Stomach (tissue), 9 donors: Measurements from ENCODE around the gene MAPK8IP3. TPM values are rescaled to one million over a fixed set of nuclear protein-coding genes. Genes with fewer than 3 reads are reported as not detected.

ENCODE experiments used
- DNase-seq, 2 donors: peaks; one replicate each; pipeline versions ENCODE4 v3.0.0 to v3.0.0-alpha.2; 2013 to 2019
- H3K27ac ChIP-seq, 5 donors: fragments of 200-600 bp in 4 of 5; sonication (generic) in 4 of 5; one replicate each; pipeline ENCODE4 v1.5.1; 2013 to 2019; ENCODE audit warnings: mild to moderate bottlenecking in 1 of 5, moderate library complexity in 1 of 5
- H3K27me3 ChIP-seq, 3 donors: fragments of 200-600 bp; sonication (generic); one replicate each; pipeline ENCODE4 v1.5.1; 2017 to 2019; ENCODE audit warnings: mixed run types in 1 of 3
- H3K36me3 ChIP-seq, 4 donors: fragments of 200-600 bp; sonication (generic); 1 replicate in 3 of 4; 2 replicates in 1 of 4; pipeline ENCODE4 v1.5.1; 2016 to 2019
- H3K4me1 ChIP-seq, 4 donors: fragments of 200-600 bp; sonication (generic); one replicate each; pipeline ENCODE4 v1.5.1; 2016 to 2019
- H3K4me3 ChIP-seq, 4 donors: fragments of 200-600 bp; sonication (generic) in 3 of 4; one replicate each; pipeline ENCODE4 v1.5.1; 2016 to 2019; ENCODE audit warnings: mild to moderate bottlenecking in 1 of 4
- H3K9me3 ChIP-seq, 4 donors: fragments of 200-600 bp; sonication (generic); one replicate each; pipeline ENCODE4 v1.5.1; 2016 to 2019
- EP300 ChIP-seq: sonication (generic); formaldehyde crosslinking; IDR thresholded peaks from one replicate; pipeline ENCODE4 v1.6.1; 2017; ENCODE audit warnings: antibody characterized with exemption
- POLR2A ChIP-seq, 4 donors: fragments of 450-650 bp; IDR thresholded peaks; one replicate each; pipeline ENCODE4 v1.6.1; 2016; ENCODE audit warnings: antibody characterized with exemption in 4 of 4, control low read depth in 2 of 4, mild to moderate bottlenecking in 1 of 4, moderate library complexity in 1 of 4
- POLR2AphosphoS5 ChIP-seq, 3 donors: sonication (generic); formaldehyde crosslinking; IDR thresholded peaks; one replicate each; pipeline ENCODE4 v1.6.1; 2016; ENCODE audit warnings: antibody characterized with exemption in 3 of 3
- WGBS, 5 donors: extraction: QIAGEN DNeasy Blood & Tissue Kit in 3 of 5; methylation state at CpG; one replicate each; pipeline versions ENCODE4 v1.1.5 to v1.1.7; 2013 to 2018; 5-methylcytosine and 5-hydroxymethylcytosine counted together
- intact Hi-C: fragments of 100-400 bp; cut with DNase I; formaldehyde crosslinking; loops from one replicate; pipeline ENCODE4 v1.15.1; 2023; ENCODE audit warnings: low total_unique reads
- polyA plus RNA-seq, 3 donors: library from polyadenylated mRNA; stranded (reverse); fragments of 200-250 nt; gene quantifications; one replicate each; pipeline ENCODE4 v1.2.3, GENCODE V29; 2013
- total RNA-seq, 5 donors: library from RNA; depleted of rRNA; stranded (reverse); fragments of >200 nt; gene quantifications; one replicate each; pipeline versions ENCODE4 v1.1.0 to v1.2.3, GENCODE V29; 2014 to 2016
- TF ChIP-seq, protein P1 (sequence below), 7 experiments: fragments of 450-650 bp in 4 of 7; fragments of 200-600 bp in 3 of 7; sonication (generic) in 3 of 7; IDR thresholded peaks; one replicate each; pipeline ENCODE4 v1.5.1; 2016 to 2019; ENCODE audit warnings: antibody characterized with exemption in 7 of 7, control low read depth in 2 of 7, mild to moderate bottlenecking in 1 of 7
- donor health status: healthy with polysubstance abuse.
- donor health status: Bipolar disorder and iron deficiency.
- donor health status: healthy.

MAPK8IP3 gene
- total and polyA plus RNA-seq, 8 donors = 10.1 to 320 (median 56.3) TPM

DNA sequence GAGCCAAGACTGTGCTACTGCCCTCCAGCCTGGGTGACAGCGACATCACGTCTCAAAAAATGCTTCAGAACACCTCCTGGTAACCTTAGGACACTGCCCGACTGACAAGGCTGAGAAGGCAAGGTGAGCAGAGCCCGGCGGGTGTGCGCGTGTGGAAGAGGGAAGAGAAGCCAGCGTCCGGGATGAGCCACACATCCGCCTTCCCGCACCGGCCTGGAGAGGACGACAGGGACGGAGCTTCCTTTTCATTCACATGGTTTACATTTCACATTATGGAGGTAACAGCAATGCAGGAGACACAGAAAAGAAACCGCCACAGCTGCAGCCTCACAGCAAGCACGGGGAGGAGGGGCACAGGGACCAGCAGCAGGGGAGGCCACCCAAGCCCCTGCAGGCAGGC lies 104.1 kb downstream of the MAPK8IP3 start:
- Histone ChIP-seq H3K4me1 (peaks cover 0 to 12% (median 10%) of the 10 kb centered on the region in 4 donors), H3K27ac (no peak overlapping the region), H3K4me3 (no peak overlapping the region), H3K27me3 (no peaks in the 10 kb centered on the region), H3K36me3 (peaks cover 24 to 78% (median 64%) of the 10 kb centered on the region in 4 donors), H3K9me3 (no peaks in the 10 kb centered on the region)
- WGBS, 5 donors = 92 to 96% (median 95%) methylated on average over 14 to 16 of the region's 16 CpGs
- TF ChIP-seq POLR2A (IDR thresholded peaks at IDR 0.05) (no peak), EP300 (no peak), POLR2AphosphoS5 (IDR thresholded peaks at IDR 0.05) (no peak)
- TF ChIP-seq, protein P1, sequence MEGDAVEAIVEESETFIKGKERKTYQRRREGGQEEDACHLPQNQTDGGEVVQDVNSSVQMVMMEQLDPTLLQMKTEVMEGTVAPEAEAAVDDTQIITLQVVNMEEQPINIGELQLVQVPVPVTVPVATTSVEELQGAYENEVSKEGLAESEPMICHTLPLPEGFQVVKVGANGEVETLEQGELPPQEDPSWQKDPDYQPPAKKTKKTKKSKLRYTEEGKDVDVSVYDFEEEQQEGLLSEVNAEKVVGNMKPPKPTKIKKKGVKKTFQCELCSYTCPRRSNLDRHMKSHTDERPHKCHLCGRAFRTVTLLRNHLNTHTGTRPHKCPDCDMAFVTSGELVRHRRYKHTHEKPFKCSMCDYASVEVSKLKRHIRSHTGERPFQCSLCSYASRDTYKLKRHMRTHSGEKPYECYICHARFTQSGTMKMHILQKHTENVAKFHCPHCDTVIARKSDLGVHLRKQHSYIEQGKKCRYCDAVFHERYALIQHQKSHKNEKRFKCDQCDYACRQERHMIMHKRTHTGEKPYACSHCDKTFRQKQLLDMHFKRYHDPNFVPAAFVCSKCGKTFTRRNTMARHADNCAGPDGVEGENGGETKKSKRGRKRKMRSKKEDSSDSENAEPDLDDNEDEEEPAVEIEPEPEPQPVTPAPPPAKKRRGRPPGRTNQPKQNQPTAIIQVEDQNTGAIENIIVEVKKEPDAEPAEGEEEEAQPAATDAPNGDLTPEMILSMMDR (IDR thresholded peaks at IDR 0.05) = no peak
- DNase-seq = no peak
- intact Hi-C loops = no loop called here

DNA sequence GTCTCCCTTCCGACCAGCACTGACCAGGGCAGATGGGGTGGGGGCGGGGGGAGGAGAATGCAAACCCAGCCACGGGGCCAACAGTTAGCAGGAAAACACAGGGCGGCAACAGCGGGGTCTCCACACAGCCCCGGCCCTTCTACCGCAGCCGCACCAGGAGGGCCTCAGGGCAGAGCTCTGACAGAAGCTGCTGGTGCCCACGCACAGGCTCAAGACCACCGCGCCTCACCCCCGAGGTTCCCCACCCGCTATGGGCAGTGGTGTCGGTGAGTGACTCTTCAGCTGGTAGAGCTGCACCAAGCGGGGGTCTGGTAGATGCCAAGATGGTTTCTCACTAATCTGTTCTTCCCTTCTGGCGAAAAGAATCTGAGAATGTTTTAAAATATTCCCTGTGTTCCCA lies 104.5 kb downstream of the MAPK8IP3 start:
- Histone ChIP-seq H3K36me3 (peaks cover 24 to 79% (median 67%) of the 10 kb centered on the region in 4 donors), H3K27ac (no peak overlapping the region), H3K27me3 (no peaks in the 10 kb centered on the region), H3K9me3 (no peaks in the 10 kb centered on the region), H3K4me1 (peaks cover 0 to 12% (median 10%) of the 10 kb centered on the region in 4 donors), H3K4me3 (no peak overlapping the region)
- intact Hi-C loops = no loop called here
- DNase-seq = no peak
- TF ChIP-seq EP300 = no peak
- TF ChIP-seq POLR2AphosphoS5 (IDR thresholded peaks at IDR 0.05) = no peak
- TF ChIP-seq, protein P1 (IDR thresholded peaks at IDR 0.05) = no peak
- TF ChIP-seq POLR2A (IDR thresholded peaks at IDR 0.05) = no peak
- WGBS, 5 donors = 92 to 96% (median 94%) methylated on average over 13 to 16 of the region's 16 CpGs

GRCh38 chr16:1812732-1813163 lies 106.8 kb downstream of the MAPK8IP3 start:
- intact Hi-C loops = no loop called here
- Histone ChIP-seq H3K27me3 (no peaks in the 10 kb centered on the region), H3K4me3 (no peak overlapping the region), H3K9me3 (no peaks in the 10 kb centered on the region), H3K4me1 (peaks cover 0 to 12% (median 10%) of the 10 kb centered on the region in 4 donors), H3K36me3 (peaks cover 26 to 80% (median 75%) of the 10 kb centered on the region in 4 donors), H3K27ac (peak overlapping the region in 1 of 5 donors; percentile 49)
- TF ChIP-seq POLR2AphosphoS5 (IDR thresholded peaks at IDR 0.05) = peak in 1 of 3 donors; percentile 85
- TF ChIP-seq EP300 = no peak
- TF ChIP-seq, protein P1 (IDR thresholded peaks at IDR 0.05) = peak in 5 of 7 experiments; percentile 31 to 86 (median 50)
- 12 to 20% (median 17%) methylated on average over 17 of the region's 17 CpGs for WGBS, 5 donors
- DNase-seq = peak; percentile 86 to 89

GRCh38 chr16:1815461-1815860 lies 109.5 kb downstream of the MAPK8IP3 start:
- Histone ChIP-seq H3K9me3 (no peaks in the 10 kb centered on the region), H3K4me3 (no peak overlapping the region), H3K4me1 (peaks cover 0 to 12% (median 11%) of the 10 kb centered on the region in 4 donors), H3K27me3 (no peaks in the 10 kb centered on the region), H3K36me3 (peaks cover 18 to 80% (median 75%) of the 10 kb centered on the region in 4 donors), H3K27ac (no peak overlapping the region)
- intact Hi-C loops = no loop called here
- DNase-seq = no peak
- WGBS, 5 donors = 84 to 93% (median 88%) methylated on average over 11 of the region's 11 CpGs
- no peak for TF ChIP-seq POLR2AphosphoS5 (IDR thresholded peaks at IDR 0.05)
- no peak for TF ChIP-seq POLR2A (IDR thresholded peaks at IDR 0.05)
- no peak for TF ChIP-seq EP300
- TF ChIP-seq, protein P1 (IDR thresholded peaks at IDR 0.05) = no peak
